Measurements from ENCODE around the gene NIPSNAP2.

NIPSNAP2 gene

GRCh38 chr7:55964261-55965099 is at the start of gene NIPSNAP2:
Gene NIPSNAP2 (plus strand): TSS chr7:55964585. CDS start chr7:55964610, 25 bp downstream.
- TF ChIP-seq GATA3 (IDR thresholded peaks at IDR 0.05; ENCODE audit: low read depth, low read length) (no peak), GATA2 (IDR thresholded peaks at IDR 0.05; ENCODE audit: low read depth, low read length) (no peak)

GRCh38 chr7:55917771-55918170 is 46.6 kb upstream of the NIPSNAP2 start:
- TF ChIP-seq GATA2 (IDR thresholded peaks at IDR 0.05; ENCODE audit: low read depth, low read length) (no peak), GATA3 (IDR thresholded peaks at IDR 0.05; ENCODE audit: low read depth, low read length) (no peak)

DNA sequence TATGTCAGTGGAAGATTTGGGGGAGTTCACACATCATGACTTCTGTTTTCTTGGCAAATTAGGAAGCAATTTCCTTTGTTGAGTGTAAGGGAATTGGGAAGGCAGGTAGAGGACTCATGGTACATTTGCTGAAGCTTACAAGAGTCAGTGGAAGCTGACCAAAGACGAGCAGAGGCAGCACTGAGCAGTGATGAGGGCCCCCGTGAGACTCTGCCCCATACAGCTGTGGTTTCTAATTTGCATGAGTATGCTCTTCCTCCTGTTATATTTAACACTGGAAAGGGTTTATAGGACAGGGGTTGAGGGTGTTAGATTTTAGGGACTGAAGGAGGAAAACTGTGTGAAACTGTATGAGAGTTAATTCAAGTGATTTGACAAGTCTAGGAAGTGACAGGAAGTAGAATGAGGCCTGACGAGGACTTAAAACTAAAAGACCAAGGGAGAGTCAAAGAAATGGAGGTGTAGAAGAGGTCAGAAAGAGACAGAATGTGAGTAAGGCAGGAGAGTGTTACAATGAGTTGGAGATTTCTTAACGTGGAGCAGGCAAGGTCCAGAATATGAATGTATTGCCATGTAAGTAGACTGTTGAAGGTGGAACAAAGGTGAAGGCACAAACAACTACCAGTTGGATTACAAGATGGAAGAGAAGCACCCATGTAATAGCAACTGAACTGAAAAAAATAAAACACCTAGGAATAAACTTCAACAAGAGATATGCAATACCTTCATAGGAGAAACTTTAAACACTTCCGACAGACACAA is 36.2 kb upstream of the NIPSNAP2 start:
- TF ChIP-seq GATA2 (IDR thresholded peaks at IDR 0.05; ENCODE audit: low read depth, low read length) (no peak), GATA3 (IDR thresholded peaks at IDR 0.05; ENCODE audit: low read depth, low read length) (no peak)

- TF ChIP-seq GATA3 (IDR thresholded peaks at IDR 0.05; ENCODE audit: low read depth, low read length): no peak
- no peak for TF ChIP-seq GATA2 (IDR thresholded peaks at IDR 0.05; ENCODE audit: low read depth, low read length)
These were observed 32.8 kb upstream of the NIPSNAP2 start for GRCh38 chr7:55931421-55932151.

- no peak for TF ChIP-seq GATA3 (IDR thresholded peaks at IDR 0.05; ENCODE audit: low read depth, low read length)
These were observed 24.8 kb upstream of the NIPSNAP2 start for GRCh38 chr7:55939514-55940123.

DNA sequence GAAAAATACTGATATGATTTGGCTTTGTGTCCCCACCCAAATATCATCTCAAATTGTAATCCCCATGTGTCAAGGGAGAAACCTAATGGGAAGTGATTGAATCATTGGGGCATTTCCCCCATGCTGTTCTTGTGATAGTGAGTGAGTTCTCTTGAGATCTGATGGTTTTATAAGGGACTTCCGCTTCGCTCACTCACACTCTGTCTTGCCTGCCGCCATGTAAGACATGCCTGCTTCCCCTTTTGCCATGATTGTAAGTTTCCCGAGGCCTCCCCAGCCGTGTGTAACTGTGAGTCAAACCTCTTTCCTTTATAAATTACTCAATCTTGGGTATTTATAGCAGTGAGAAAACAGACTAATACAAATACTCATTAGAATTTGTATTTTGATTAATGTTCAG is 17.8 kb upstream of the NIPSNAP2 start:
- TF ChIP-seq GATA2 (IDR thresholded peaks at IDR 0.05; ENCODE audit: low read depth, low read length) (no peak), GATA3 (IDR thresholded peaks at IDR 0.05; ENCODE audit: low read depth, low read length) (no peak)

DNA sequence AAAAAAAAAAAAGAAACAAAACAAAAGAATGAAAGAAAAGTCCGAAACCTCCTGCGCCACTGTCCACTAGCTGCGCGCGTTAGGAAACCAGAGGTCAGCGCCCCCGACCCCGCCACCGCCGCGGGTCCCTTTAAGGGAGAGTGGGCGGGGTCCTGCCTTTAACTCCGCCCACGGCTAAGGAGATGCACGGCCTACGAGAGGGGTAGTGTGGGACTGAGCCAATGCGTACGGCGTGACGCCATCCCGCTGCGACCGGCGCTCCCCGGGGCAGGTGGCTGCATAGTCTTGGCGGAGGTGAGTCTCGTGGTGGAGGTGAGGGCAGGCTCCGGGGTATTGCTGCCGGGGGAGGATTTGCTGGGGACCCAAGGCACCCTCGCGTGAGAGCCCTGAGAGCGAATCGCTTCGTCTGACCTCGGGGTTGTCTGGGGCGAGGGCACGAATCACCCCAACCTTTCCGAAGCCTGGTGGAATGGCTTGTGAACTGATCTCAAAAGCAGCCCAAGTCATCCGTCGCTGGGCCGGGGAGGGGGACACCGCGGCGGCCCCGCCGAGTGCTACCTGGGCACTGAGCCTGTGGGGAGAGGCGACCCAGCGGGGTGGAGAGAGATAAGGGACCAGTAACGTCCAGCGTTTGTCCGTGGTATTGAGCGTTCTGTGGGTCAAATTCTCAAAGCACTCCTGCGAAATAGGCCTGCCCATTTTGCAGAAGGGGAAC is 12.6 kb upstream of the NIPSNAP2 start, which contains the start of gene MRPS17:
Gene MRPS17, plus strand, starts transcription at position 241 of the 715 bp plus-strand sequence. CDS start 1,319 bp downstream, outside the sequence.
- TF ChIP-seq GATA2 (IDR thresholded peaks at IDR 0.05; ENCODE audit: low read depth, low read length): no peak
- no peak for TF ChIP-seq GATA3 (IDR thresholded peaks at IDR 0.05; ENCODE audit: low read depth, low read length)

DNA sequence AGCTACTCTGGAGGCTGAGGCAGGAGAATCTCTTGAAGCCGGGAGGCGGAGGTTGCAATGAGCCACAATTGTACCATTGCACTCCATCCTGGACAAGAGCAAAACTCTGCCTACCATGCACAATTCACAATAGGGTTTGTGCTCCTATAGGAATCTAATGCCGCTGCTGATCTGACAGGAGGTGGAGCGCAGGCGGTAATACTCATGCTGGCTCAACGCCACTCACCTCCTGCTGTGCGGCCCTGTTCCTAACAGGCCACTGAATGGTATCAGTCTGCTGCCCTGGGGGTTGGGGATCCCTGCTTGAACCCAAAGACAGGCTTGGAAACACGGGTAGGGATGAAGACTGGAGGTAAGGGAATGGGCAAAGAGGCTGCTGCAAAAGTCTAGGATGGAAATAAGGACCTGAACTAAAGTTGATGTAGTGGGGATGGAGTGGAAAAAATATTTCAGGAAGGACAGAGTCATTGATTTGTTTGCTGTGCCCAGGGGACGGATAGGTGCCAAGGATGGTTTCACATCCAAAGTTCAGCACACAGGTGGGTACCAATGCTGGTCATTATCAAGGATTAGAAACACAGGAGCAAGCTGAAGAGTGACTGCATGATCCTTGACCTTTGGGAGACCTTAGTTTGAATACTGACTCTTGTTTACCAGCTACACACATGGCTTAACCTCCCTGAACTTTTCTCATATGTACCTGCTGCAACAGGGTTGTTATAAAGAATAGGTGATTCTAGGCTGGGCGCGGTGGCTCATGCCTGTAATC is 10.5 kb upstream of the NIPSNAP2 start:
- TF ChIP-seq GATA2 (IDR thresholded peaks at IDR 0.05; ENCODE audit: low read depth, low read length) (no peak), GATA3 (IDR thresholded peaks at IDR 0.05; ENCODE audit: low read depth, low read length) (no peak)

DNA sequence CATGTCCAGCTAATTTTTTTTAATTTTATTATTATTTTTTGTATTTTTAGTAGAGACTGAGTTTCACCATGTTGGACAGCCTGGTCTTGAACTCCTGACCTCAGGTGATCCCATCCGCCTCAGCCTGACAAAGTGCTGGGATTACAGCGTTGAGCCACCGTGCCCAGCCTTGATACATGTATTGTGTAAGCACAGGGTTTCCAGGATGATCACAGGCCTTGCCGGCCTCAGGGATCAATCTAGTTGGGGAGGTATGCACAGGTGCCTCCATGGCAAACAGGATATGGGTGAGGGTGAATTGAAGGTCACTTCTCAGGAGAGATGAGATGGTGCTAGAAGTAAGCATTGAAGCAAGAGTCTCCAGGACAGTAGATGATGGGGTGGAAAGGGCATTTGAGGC is 7.2 kb upstream of the NIPSNAP2 start:
- TF ChIP-seq GATA3 (IDR thresholded peaks at IDR 0.05; ENCODE audit: low read depth, low read length) (no peak), GATA2 (IDR thresholded peaks at IDR 0.05; ENCODE audit: low read depth, low read length) (no peak)

GRCh38 chr7:55962014-55962413 is 2.4 kb upstream of the NIPSNAP2 start:
- TF ChIP-seq GATA3 (IDR thresholded peaks at IDR 0.05; ENCODE audit: low read depth, low read length): no peak
- no peak for TF ChIP-seq GATA2 (IDR thresholded peaks at IDR 0.05; ENCODE audit: low read depth, low read length)

DNA sequence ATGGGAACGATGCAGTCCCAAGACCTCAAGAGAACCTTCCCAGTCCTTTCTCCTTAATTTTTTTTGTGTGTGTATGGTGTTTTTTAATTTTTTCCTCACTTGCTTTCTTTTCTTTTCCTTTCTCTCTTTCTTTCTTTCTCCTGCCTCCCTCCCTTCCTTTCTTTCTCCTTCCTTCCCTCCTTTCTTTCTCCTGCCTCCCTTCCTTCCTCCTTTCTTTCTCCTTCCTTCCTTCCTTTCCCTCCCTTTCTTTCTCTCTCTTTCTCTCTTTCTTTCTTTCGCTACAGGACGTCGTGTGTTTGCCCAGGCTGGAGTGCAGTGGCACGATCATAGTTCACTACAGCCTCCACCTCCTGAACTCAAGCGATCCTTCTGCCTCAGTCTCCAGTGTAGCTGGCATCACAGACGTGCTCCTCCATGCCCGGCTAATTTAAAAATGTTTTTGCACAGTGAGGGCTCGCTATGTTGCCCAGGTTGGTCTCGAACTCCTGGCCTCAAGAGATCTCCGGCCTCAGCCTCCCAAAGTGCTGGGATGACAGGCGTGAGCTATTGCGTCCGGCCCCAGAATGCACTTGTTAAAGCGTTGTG is 709 bp upstream of the NIPSNAP2 start:
- TF ChIP-seq GATA3 (IDR thresholded peaks at IDR 0.05; ENCODE audit: low read depth, low read length): no peak
- no peak for TF ChIP-seq GATA2 (IDR thresholded peaks at IDR 0.05; ENCODE audit: low read depth, low read length)

DNA sequence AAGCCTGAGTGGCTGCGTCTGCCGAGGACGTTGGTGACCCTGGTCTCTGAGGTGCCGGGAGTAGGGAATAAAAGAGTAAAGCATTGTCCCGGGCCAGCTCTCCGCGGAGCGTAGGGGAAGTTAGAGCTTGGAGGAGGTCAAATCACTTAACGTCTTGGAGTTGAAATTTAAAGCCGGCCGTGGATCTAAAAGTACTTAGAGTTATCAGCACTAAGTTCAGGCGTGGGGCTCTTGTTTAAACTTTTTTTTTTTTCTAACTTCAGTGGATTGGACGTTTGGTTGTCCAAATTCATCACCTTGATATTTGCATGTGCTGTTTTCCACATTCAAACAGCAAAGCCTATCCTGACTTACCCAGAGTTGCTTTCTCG is 700 bp downstream of the NIPSNAP2 start:
- TF ChIP-seq GATA3 (IDR thresholded peaks at IDR 0.05; ENCODE audit: low read depth, low read length) (no peak), GATA2 (IDR thresholded peaks at IDR 0.05; ENCODE audit: low read depth, low read length) (no peak)
